Ectodermal cell (in vitro differentiated cells): Measurements from ENCODE around the gene WFDC5.

Source experiments
- H3K27ac ChIP-seq: 2 replicates; pipeline ENCODE4 v1.7.0; 2013; ENCODE audit warnings: mild to moderate bottlenecking, low read depth, low read length; ENCODE audit not compliant: insufficient read depth, poor library complexity, severe bottlenecking
- H3K27me3 ChIP-seq: 2 replicates; pipeline ENCODE4 v1.7.0; 2013; ENCODE audit warnings: mild to moderate bottlenecking, low read length; ENCODE audit not compliant: insufficient read depth, control insufficient read depth, poor library complexity, severe bottlenecking
- H3K36me3 ChIP-seq: one replicate; pipeline ENCODE4 v1.7.0; 2013; ENCODE audit warnings: low read length; ENCODE audit not compliant: control insufficient read depth, insufficient read depth
- H3K4me1 ChIP-seq: one replicate; pipeline ENCODE4 v1.7.0; 2013; ENCODE audit warnings: low read length; ENCODE audit not compliant: control insufficient read depth, insufficient read depth
- H3K4me3 ChIP-seq: 2 replicates; pipeline ENCODE4 v1.7.0; 2013; ENCODE audit warnings: low read depth, low read length, control low read depth; ENCODE audit not compliant: insufficient read depth
- H3K9me3 ChIP-seq: 2 replicates; pipeline ENCODE4 v1.7.0; 2013; ENCODE audit warnings: mild to moderate bottlenecking, low read length, moderate library complexity; ENCODE audit not compliant: control insufficient read depth
- WGBS, 2 experiments: methylation state at CpG; one replicate each; pipeline ENCODE4 v1.1.7; 2013; ENCODE audit warnings: missing lambda C conversion rate in 2 of 2; 5-methylcytosine and 5-hydroxymethylcytosine counted together

WFDC5 gene

GRCh38 chr20:45061244-45061643, 53.7 kb downstream of the WFDC5 start:
- H3K27ac ChIP-seq: no peak overlapping the region
- no peak overlapping the region for H3K4me3 ChIP-seq
- H3K27me3 ChIP-seq: no peaks in the 10 kb centered on the region
- H3K36me3 ChIP-seq: no peaks in the 10 kb centered on the region
- H3K9me3 ChIP-seq: no peaks in the 10 kb centered on the region
- H3K4me1 ChIP-seq: no peaks in the 10 kb centered on the region
- 93 to 94% methylated on average over 3 to 4 of the region's 4 CpGs for WGBS, 2 experiments

- Histone ChIP-seq H3K4me1 (no peaks in the 10 kb centered on the region), H3K36me3 (no peaks in the 10 kb centered on the region), H3K27me3 (no peaks in the 10 kb centered on the region), H3K9me3 (no peaks in the 10 kb centered on the region), H3K4me3 (no peak overlapping the region), H3K27ac (no peak overlapping the region)
- WGBS, 2 experiments: 93 to 95% methylated on average over 3 to 4 of the region's 4 CpGs
Measured at GRCh38 chr20:45060294-45060693, 54.7 kb downstream of the WFDC5 start.
